H9 (cell line): Measurements from ENCODE around the gene IFT81. TPM values are rescaled to one million over a fixed set of nuclear protein-coding genes. Genes with fewer than 3 reads are reported as not detected.

Experiments used
- DNase-seq: peaks from one replicate; pipeline ENCODE4 v3.0.0-alpha.2; 2017
- H2AFZ ChIP-seq: one replicate; pipeline ENCODE4 v1.6.1; 2013; ENCODE audit warnings: mild to moderate bottlenecking, low read length, control low read depth, moderate library complexity
- H2AK5ac ChIP-seq: 2 replicates; pipeline ENCODE4 v1.6.1; 2013; ENCODE audit warnings: low read length, control low read depth, mixed read lengths; ENCODE audit not compliant: insufficient read length
- H2BK120ac ChIP-seq: one replicate; pipeline ENCODE4 v1.6.1; 2013; ENCODE audit warnings: low read depth, mild to moderate bottlenecking, low read length, control low read depth, inconsistent platforms; ENCODE audit not compliant: poor library complexity, severe bottlenecking
- H2BK12ac ChIP-seq: 2 replicates; pipeline ENCODE4 v1.6.1; 2013; ENCODE audit warnings: low read length, control low read depth, mixed read lengths, low read depth; ENCODE audit not compliant: insufficient read length
- H2BK15ac ChIP-seq: 2 replicates; pipeline ENCODE4 v1.6.1; 2013; ENCODE audit warnings: low read depth, low read length, control low read depth
- H2BK20ac ChIP-seq: one replicate; pipeline ENCODE4 v1.6.1; 2013; ENCODE audit warnings: low read depth, mild to moderate bottlenecking, low read length, control low read depth, inconsistent platforms; ENCODE audit not compliant: poor library complexity, severe bottlenecking
- H2BK5ac ChIP-seq: 2 replicates; pipeline ENCODE4 v1.6.1; 2013; ENCODE audit warnings: low read length, control low read depth, mixed read lengths; ENCODE audit not compliant: insufficient read length
- H3K14ac ChIP-seq: 2 replicates; pipeline ENCODE4 v1.6.1; 2013; ENCODE audit warnings: low read length, control low read depth; ENCODE audit not compliant: insufficient read depth
- H3K18ac ChIP-seq: 2 replicates; pipeline ENCODE4 v1.6.1; 2013; ENCODE audit warnings: low read depth, mild to moderate bottlenecking, mixed read lengths, low read length, control low read depth; ENCODE audit not compliant: insufficient read length
- H3K23ac ChIP-seq: 2 replicates; pipeline ENCODE4 v1.6.1; 2013; ENCODE audit warnings: low read length, control low read depth, mixed read lengths, low read depth; ENCODE audit not compliant: insufficient read length
- H3K23me2 ChIP-seq: 2 replicates; pipeline ENCODE4 v1.6.1; 2013; ENCODE audit warnings: low read depth, mild to moderate bottlenecking, mixed read lengths, low read length, control low read depth; ENCODE audit not compliant: insufficient read length, poor library complexity, severe bottlenecking
- H3K27ac ChIP-seq: 2 replicates; pipeline ENCODE4 v1.5.1; 2013; ENCODE audit warnings: low read length, control low read depth, mixed read lengths, low read depth; ENCODE audit not compliant: insufficient read length
- H3K27me3 ChIP-seq: 2 replicates; pipeline ENCODE4 v1.6.1; 2013; ENCODE audit warnings: low read length, control low read depth, inconsistent platforms; ENCODE audit not compliant: insufficient read depth
- H3K4ac ChIP-seq: 2 replicates; pipeline ENCODE4 v1.6.1; 2013; ENCODE audit warnings: low read depth, mild to moderate bottlenecking, control low read depth, inconsistent platforms, low read length, moderate library complexity
- H3K4me1 ChIP-seq: 2 replicates; pipeline ENCODE4 v1.6.1; 2013; ENCODE audit warnings: low read length, control low read depth, inconsistent platforms; ENCODE audit not compliant: insufficient read depth
- H3K4me2 ChIP-seq: 2 replicates; pipeline ENCODE4 v1.6.1; 2013; ENCODE audit warnings: low read length, control low read depth, mixed read lengths; ENCODE audit not compliant: insufficient read length, insufficient read depth
- H3K56ac ChIP-seq: 2 replicates; pipeline ENCODE4 v1.6.1; 2013; ENCODE audit warnings: low read depth, mild to moderate bottlenecking, mixed read lengths, low read length, control low read depth; ENCODE audit not compliant: insufficient read length
- H3K79me1 ChIP-seq: 2 replicates; pipeline ENCODE4 v1.6.1; 2013; ENCODE audit warnings: low read depth, mild to moderate bottlenecking, moderate library complexity, low read length, control low read depth, inconsistent platforms; ENCODE audit not compliant: insufficient read depth, poor library complexity, severe bottlenecking
- H3K79me2 ChIP-seq: 2 replicates; pipeline ENCODE4 v1.6.1; 2013; ENCODE audit warnings: low read length, control low read depth, inconsistent platforms; ENCODE audit not compliant: insufficient read depth
- H3K9ac ChIP-seq: 2 replicates; pipeline ENCODE4 v1.6.1; 2013; ENCODE audit warnings: low read length, control low read depth, mixed read lengths; ENCODE audit not compliant: insufficient read length; ENCODE audit errors: extremely low read depth
- H3K9me3 ChIP-seq: one replicate; pipeline ENCODE4 v1.6.1; 2013; ENCODE audit warnings: low read depth, low read length, inconsistent platforms; ENCODE audit not compliant: control insufficient read depth
- H3T11ph ChIP-seq: one replicate; pipeline ENCODE4 v1.6.1; 2013; ENCODE audit warnings: mild to moderate bottlenecking, low read length, control low read depth, inconsistent platforms
- H4K20me1 ChIP-seq: one replicate; pipeline ENCODE4 v1.6.1; 2013; ENCODE audit not compliant: control insufficient read depth, insufficient read length, insufficient read depth
- H4K5ac ChIP-seq: 2 replicates; pipeline ENCODE4 v1.6.1; 2013; ENCODE audit warnings: low read depth, mild to moderate bottlenecking, mixed read lengths, low read length, control low read depth; ENCODE audit not compliant: insufficient read length
- H4K8ac ChIP-seq: replicated peaks from 2 replicates; pipeline ENCODE4 v1.6.1; 2013; ENCODE audit warnings: low read length, control low read depth, mixed read lengths, low read depth; ENCODE audit not compliant: insufficient read length
- H4K91ac ChIP-seq: 2 replicates; pipeline ENCODE4 v1.6.1; 2013; ENCODE audit warnings: low read depth, mild to moderate bottlenecking, moderate library complexity, mixed read lengths, low read length, control low read depth; ENCODE audit not compliant: insufficient read length
- H3K27ac Mint-ChIP-seq, 3 experiments: 2 replicates in 2 of 3; 3 replicates in 1 of 3; pipeline ENCODE4 v1.8.0; 2020 to 2021; ENCODE audit warnings: mixed read lengths in 3 of 3, mild to moderate bottlenecking in 1 of 3, moderate library complexity in 1 of 3
- H3K27me3 Mint-ChIP-seq: 2 replicates; pipeline ENCODE4 v1.8.0; 2021; ENCODE audit warnings: low read depth, mild to moderate bottlenecking, moderate library complexity, mixed read lengths
- H3K36me3 Mint-ChIP-seq, 3 experiments: 2 replicates in 2 of 3; 3 replicates in 1 of 3; pipeline ENCODE4 v1.8.0; 2020 to 2021; ENCODE audit warnings: low read depth in 3 of 3, mixed read lengths in 3 of 3; ENCODE audit not compliant: insufficient read depth in 1 of 3
- H3K4me1 Mint-ChIP-seq, 2 experiments: 2 replicates each; pipeline ENCODE4 v1.8.0; 2020; ENCODE audit warnings: mixed read lengths in 2 of 2
- H3K4me3 Mint-ChIP-seq, 2 experiments: 2 replicates in 1 of 2; 3 replicates in 1 of 2; pipeline ENCODE4 v1.8.0; 2020 to 2021; ENCODE audit warnings: mild to moderate bottlenecking in 2 of 2, mixed read lengths in 2 of 2, moderate library complexity in 1 of 2
- H3K9me3 Mint-ChIP-seq, 2 experiments: 2 replicates in 1 of 2; 3 replicates in 1 of 2; pipeline ENCODE4 v1.8.0; 2020; ENCODE audit warnings: mild to moderate bottlenecking in 2 of 2, mixed read lengths in 2 of 2, moderate library complexity in 1 of 2
- WGBS: extraction: QIAGEN DNeasy Blood & Tissue Kit; methylation state at CpG from one replicate; pipeline ENCODE4 v1.1.7; 2013; ENCODE audit warnings: missing lambda C conversion rate, low lambda C conversion rate, mixed read lengths; ENCODE audit not compliant: insufficient read length; ENCODE audit errors: extremely low coverage; 5-methylcytosine and 5-hydroxymethylcytosine counted together
- total RNA-seq: library from RNA; stranded (reverse); gene quantifications from 2 replicates; pipeline ENCODE4 v1.2.1, GENCODE V29; 2021
- TF ChIP-seq, protein P1 (sequence below): fragments of 200-600 bp; sonication (generic); conservative IDR thresholded peaks from 3 replicates; pipeline ENCODE4 v1.8.0; 2021; ENCODE audit warnings: antibody characterized with exemption, mild to moderate bottlenecking

Gene IFT81
- total RNA-seq, 1 experiment from 2014 or later: 9.3 TPM

GRCh38 chr12:110079477-110080400 is 44.4 kb upstream of the IFT81 start:
- no peaks in the 10 kb centered on the region for H3K79me1 ChIP-seq
- H3K4me3 Mint-ChIP-seq: no peak overlapping the region
- no peak overlapping the region for H3K27ac ChIP-seq
- H3T11ph ChIP-seq: no peak overlapping the region
- no peak overlapping the region for H3K18ac ChIP-seq
- no peak overlapping the region for H3K27ac Mint-ChIP-seq
- WGBS: 100% methylated on average over 1 of the region's 24 CpGs
- H2BK12ac ChIP-seq: no peak overlapping the region
- no peak overlapping the region for H2BK15ac ChIP-seq
- DNase-seq: no peak
- H3K14ac ChIP-seq: no peak overlapping the region
- H2AFZ ChIP-seq: no peak overlapping the region
- no peaks in the 10 kb centered on the region for H3K9me3 ChIP-seq
- no peak overlapping the region for H2BK20ac ChIP-seq
- no peak overlapping the region for H3K9ac ChIP-seq
- peaks cover 0 to 2% (median 0%) of the 10 kb centered on the region in 3 experiments; a peak in 1 of 7 replicates for H3K36me3 Mint-ChIP-seq
- H3K4ac ChIP-seq: no peak overlapping the region
- H4K91ac ChIP-seq: no peak overlapping the region
- 0 out of 4 replicates have a peak, but pooled peaks cover 0 to 2% of the 10 kb centered on the region in 2 experiments for H3K4me1 Mint-ChIP-seq
- H3K27me3 ChIP-seq: no peaks in the 10 kb centered on the region
- no peaks in the 10 kb centered on the region for H3K23me2 ChIP-seq
- no peak overlapping the region for H2BK120ac ChIP-seq
- H3K27me3 Mint-ChIP-seq: peaks cover 4% of the 10 kb centered on the region
- no peaks in the 10 kb centered on the region for H3K79me2 ChIP-seq
- no peak overlapping the region for H3K4me2 ChIP-seq
- H2AK5ac ChIP-seq: no peak overlapping the region
- H3K23ac ChIP-seq: no peak overlapping the region
- H4K5ac ChIP-seq: no peak overlapping the region
- H4K20me1 ChIP-seq: no peaks in the 10 kb centered on the region
- H3K56ac ChIP-seq: no peak overlapping the region
- H3K4me1 ChIP-seq: no peaks in the 10 kb centered on the region
- H4K8ac ChIP-seq: no peak overlapping the region
- peaks cover 3% of the 10 kb centered on the region in 2 experiments; a peak in 3 of 5 replicates for H3K9me3 Mint-ChIP-seq
- H2BK5ac ChIP-seq: no peak overlapping the region
- TF ChIP-seq, protein P1, sequence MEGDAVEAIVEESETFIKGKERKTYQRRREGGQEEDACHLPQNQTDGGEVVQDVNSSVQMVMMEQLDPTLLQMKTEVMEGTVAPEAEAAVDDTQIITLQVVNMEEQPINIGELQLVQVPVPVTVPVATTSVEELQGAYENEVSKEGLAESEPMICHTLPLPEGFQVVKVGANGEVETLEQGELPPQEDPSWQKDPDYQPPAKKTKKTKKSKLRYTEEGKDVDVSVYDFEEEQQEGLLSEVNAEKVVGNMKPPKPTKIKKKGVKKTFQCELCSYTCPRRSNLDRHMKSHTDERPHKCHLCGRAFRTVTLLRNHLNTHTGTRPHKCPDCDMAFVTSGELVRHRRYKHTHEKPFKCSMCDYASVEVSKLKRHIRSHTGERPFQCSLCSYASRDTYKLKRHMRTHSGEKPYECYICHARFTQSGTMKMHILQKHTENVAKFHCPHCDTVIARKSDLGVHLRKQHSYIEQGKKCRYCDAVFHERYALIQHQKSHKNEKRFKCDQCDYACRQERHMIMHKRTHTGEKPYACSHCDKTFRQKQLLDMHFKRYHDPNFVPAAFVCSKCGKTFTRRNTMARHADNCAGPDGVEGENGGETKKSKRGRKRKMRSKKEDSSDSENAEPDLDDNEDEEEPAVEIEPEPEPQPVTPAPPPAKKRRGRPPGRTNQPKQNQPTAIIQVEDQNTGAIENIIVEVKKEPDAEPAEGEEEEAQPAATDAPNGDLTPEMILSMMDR: no peak
